ENCODE data around the gene LPP. TPM values are rescaled to one million over a fixed set of nuclear protein-coding genes. Genes with fewer than 3 reads are reported as not detected.

LPP gene
- total RNA-seq, 1 experiment from 2014 or later: 148 TPM

DNA sequence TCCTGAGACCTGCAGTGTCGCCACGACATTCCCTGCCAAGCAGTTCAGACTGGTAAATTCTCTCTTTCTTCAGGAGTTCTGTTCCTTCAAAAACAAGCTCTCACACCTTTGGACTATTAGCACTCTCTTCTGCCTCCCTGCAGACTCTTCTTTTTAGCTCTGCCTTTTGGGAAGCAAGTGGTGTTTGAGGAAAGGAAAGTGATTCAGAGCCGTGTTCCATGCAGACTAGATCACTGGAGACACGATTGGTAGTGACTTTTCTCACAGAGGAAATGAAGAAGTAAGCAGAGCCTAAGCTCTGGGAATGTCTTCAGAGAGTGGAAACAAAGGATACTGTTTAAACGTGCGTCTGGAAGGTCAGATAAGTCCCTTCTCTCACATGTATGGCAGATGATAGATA is 747.2 kb downstream of the LPP start:
- no TSS peak for BruUV-seq (replicated peaks)

DNA sequence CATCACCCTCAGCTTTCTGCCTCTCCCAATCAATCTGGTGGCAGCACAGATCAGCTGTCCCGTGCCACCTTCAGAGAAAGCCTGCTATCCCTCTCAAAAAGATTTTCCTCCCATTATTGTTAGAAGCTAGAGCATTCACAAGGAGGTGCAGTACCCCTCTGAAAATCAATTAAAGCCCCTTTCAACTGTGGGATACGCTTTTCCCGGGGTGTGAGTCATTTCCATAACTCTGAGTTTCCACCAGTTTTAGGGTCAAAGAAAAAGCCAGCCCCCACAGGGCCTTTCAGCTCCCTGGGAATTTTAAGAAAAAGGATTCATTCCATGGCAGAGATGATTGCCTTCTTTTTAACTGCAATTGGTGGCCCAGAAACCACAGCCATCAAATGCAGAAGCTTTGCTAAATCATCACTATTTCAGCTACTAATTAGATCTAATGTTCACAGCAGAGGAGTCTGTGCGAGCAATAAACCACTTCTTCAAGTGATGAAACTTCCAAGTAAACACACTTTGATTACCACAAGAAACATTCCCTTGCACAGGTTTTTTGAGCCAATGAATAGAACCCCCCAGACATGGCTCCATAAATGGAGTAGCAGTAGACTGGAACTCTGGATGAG is 747.8 kb downstream of the LPP start:
- no peak for DNase-seq
- Histone ChIP-seq H3K27me3 (ENCODE audit: insufficient read depth, low read depth) (no peaks in the 10 kb centered on the region), H3K9me2 (ENCODE audit: insufficient read depth) (no peaks in the 10 kb centered on the region), H3K36me3 (ENCODE audit: low read depth) (no peaks in the 10 kb centered on the region), H3K27ac (no peak overlapping the region), H3K4me1 (replicated peaks; ENCODE audit: insufficient read depth) (peaks cover 12% of the 10 kb centered on the region; the same call in 1 of the 2 replicates), H3K79me2 (ENCODE audit: low read depth) (no peaks in the 10 kb centered on the region), H3K4me2 (no peak overlapping the region), H3K9me3 (ENCODE audit: insufficient read depth, low read depth) (no peaks in the 10 kb centered on the region), H4K20me1 (ENCODE audit: insufficient read depth) (no peaks in the 10 kb centered on the region), H2AFZ (no peak overlapping the region), H3F3A (ENCODE audit: insufficient read depth, low read depth) (peaks cover 5% of the 10 kb centered on the region; the same call in 1 of the 2 replicates), H3K4me3 (no peak overlapping the region)
- CTCF ChIA-PET: interaction anchor here (1.4 kb wide), 1 partner anchor 52 kb away, joined by 5 read pairs; no protein-coding TSS in a partner anchor
- intact Hi-C loops (cut with micrococcal nuclease; ENCODE audit: unreplicated experiment): no loop called here
- no peak for TF ChIP-seq CTCF (conservative IDR thresholded peaks at IDR 0.05)
- no peak for TF ChIP-seq EZH2 (IDR thresholded peaks at IDR 0.05; ENCODE audit: low read depth)
- POLR2A ChIA-PET (ENCODE audit: unreplicated experiment): no interaction called here
- no TSS peak for BruUV-seq (replicated peaks)

More for the DNA sequence above, 747.2 kb downstream of the LPP start:
- Histone ChIP-seq H3K9me3 (ENCODE audit: insufficient read depth, low read depth) (no peaks in the 10 kb centered on the region), H2AFZ (no peak overlapping the region), H3K9me2 (ENCODE audit: insufficient read depth) (no peaks in the 10 kb centered on the region), H3K27me3 (ENCODE audit: insufficient read depth, low read depth) (no peaks in the 10 kb centered on the region), H3K27ac (no peak overlapping the region), H3F3A (ENCODE audit: insufficient read depth, low read depth) (peaks cover 5% of the 10 kb centered on the region; the same call in 1 of the 2 replicates), H3K4me2 (no peak overlapping the region), H4K20me1 (ENCODE audit: insufficient read depth) (no peaks in the 10 kb centered on the region), H3K79me2 (ENCODE audit: low read depth) (no peaks in the 10 kb centered on the region), H3K4me1 (replicated peaks; ENCODE audit: insufficient read depth) (peaks cover 12% of the 10 kb centered on the region; the same call in 1 of the 2 replicates), H3K4me3 (no peak overlapping the region), H3K36me3 (ENCODE audit: low read depth) (no peaks in the 10 kb centered on the region)
- ChIA-PET POLR2A (ENCODE audit: unreplicated experiment) (interaction anchor here (0.7 kb wide), 1 partner anchor 20 kb away, joined by 7 read pairs; no protein-coding TSS in a partner anchor), CTCF (interaction anchor here (1.0 to 1.4 kb wide), 2 partner anchors 19 to 53 kb away, joined by 5 to 8 read pairs; no protein-coding TSS in a partner anchor)
- no peak for DNase-seq
- intact Hi-C loops (cut with micrococcal nuclease; ENCODE audit: unreplicated experiment): no loop called here
- TF ChIP-seq EZH2 (IDR thresholded peaks at IDR 0.05; ENCODE audit: low read depth) (no peak), CTCF (conservative IDR thresholded peaks at IDR 0.05) (no peak)

GRCh38 chr3:188904670-188905069 is 750.7 kb downstream of the LPP start:
- DNase-seq: peak in 1 of 2 experiments; percentile 24
- H2AFZ ChIP-seq: no peak overlapping the region
- CTCF ChIA-PET: interaction anchor here (0.6 kb wide), 1 partner anchor 25 kb away, joined by 5 read pairs; no protein-coding TSS in a partner anchor
- POLR2A ChIA-PET (ENCODE audit: unreplicated experiment): no interaction called here
- no peak overlapping the region for H3K27ac ChIP-seq
- intact Hi-C loops (cut with micrococcal nuclease; ENCODE audit: unreplicated experiment): no loop called here
- H3K4me3 ChIP-seq: no peak overlapping the region
- H3F3A ChIP-seq (ENCODE audit: insufficient read depth, low read depth): peaks cover 5% of the 10 kb centered on the region; the same call in 1 of the 2 replicates
- H3K4me1 ChIP-seq (replicated peaks; ENCODE audit: insufficient read depth): peaks cover 12% of the 10 kb centered on the region; the same call in 1 of the 2 replicates
- H4K20me1 ChIP-seq (ENCODE audit: insufficient read depth): no peaks in the 10 kb centered on the region
- TF ChIP-seq CTCF (conservative IDR thresholded peaks at IDR 0.05) (no peak), EZH2 (IDR thresholded peaks at IDR 0.05; ENCODE audit: low read depth) (no peak)
- no peaks in the 10 kb centered on the region for H3K9me3 ChIP-seq (ENCODE audit: insufficient read depth, low read depth)
- no peaks in the 10 kb centered on the region for H3K36me3 ChIP-seq (ENCODE audit: low read depth)
- BruUV-seq (replicated peaks): no TSS peak
- H3K79me2 ChIP-seq (ENCODE audit: low read depth): no peaks in the 10 kb centered on the region
- no peaks in the 10 kb centered on the region for H3K27me3 ChIP-seq (ENCODE audit: insufficient read depth, low read depth)
- no peak overlapping the region for H3K4me2 ChIP-seq
- H3K9me2 ChIP-seq (ENCODE audit: insufficient read depth): no peaks in the 10 kb centered on the region

Measured in PC-9 (cell line).